HG02678 (cell line): ENCODE measurements around the gene PTDSS2.

ENCODE experiments used
- ATAC-seq: cut with Tn5 transposase; IDR thresholded peaks from one replicate; pipeline ENCODE4 v1.9.1; 2021; ENCODE audit warnings: mild to moderate bottlenecking, moderate library complexity; ENCODE audit not compliant: unreplicated experiment

The PTDSS2 gene

GRCh38 chr11:445765-446588 lies 4.1 kb upstream of the PTDSS2 start:
- no peak for ATAC-seq

GRCh38 chr11:446891-447290 lies 3.2 kb upstream of the PTDSS2 start:
- ATAC-seq: no peak

- peak; percentile 40 for ATAC-seq
Observed at GRCh38 chr11:447923-448731, 2.0 kb upstream of the PTDSS2 start.

GRCh38 chr11:450809-451451 lies 851 bp downstream of the PTDSS2 start:
- ATAC-seq: peak; percentile 3

GRCh38 chr11:451738-452137 lies 1.7 kb downstream of the PTDSS2 start:
- ATAC-seq: no peak

- ATAC-seq: no peak
Observed at GRCh38 chr11:452203-452744, 2.2 kb downstream of the PTDSS2 start.

GRCh38 chr11:452916-453527 lies 2.9 kb downstream of the PTDSS2 start:
- no peak for ATAC-seq

GRCh38 chr11:453564-453963 lies 3.5 kb downstream of the PTDSS2 start:
- no peak for ATAC-seq

GRCh38 chr11:454043-454442 lies 4.0 kb downstream of the PTDSS2 start:
- ATAC-seq: no peak

- no peak for ATAC-seq
Observed at GRCh38 chr11:454801-455565, 4.9 kb downstream of the PTDSS2 start.

- ATAC-seq: no peak
Observed at GRCh38 chr11:455566-456147, 5.6 kb downstream of the PTDSS2 start.

- ATAC-seq: no peak
Observed at GRCh38 chr11:456533-456932, 6.5 kb downstream of the PTDSS2 start.

- ATAC-seq: no peak
Observed at GRCh38 chr11:457111-457760, 7.2 kb downstream of the PTDSS2 start.

- no peak for ATAC-seq
Observed at GRCh38 chr11:459511-460220, 9.6 kb downstream of the PTDSS2 start.

GRCh38 chr11:460331-461199 lies 10.5 kb downstream of the PTDSS2 start:
- no peak for ATAC-seq

GRCh38 chr11:461626-462025 lies 11.5 kb downstream of the PTDSS2 start:
- ATAC-seq: no peak

- ATAC-seq: no peak
Observed at GRCh38 chr11:462107-462890, 12.2 kb downstream of the PTDSS2 start.
